Ovary (tissue), 3 donors: ENCODE measurements around the gene GPR89B.

Experiments
- EP300 ChIP-seq: sonication (generic); formaldehyde crosslinking; IDR thresholded peaks from one replicate; pipeline ENCODE4 v1.6.1; 2017; ENCODE audit warnings: antibody characterized with exemption
- POLR2A ChIP-seq: fragments of 450-650 bp; IDR thresholded peaks from one replicate; pipeline ENCODE4 v1.6.1; 2017; ENCODE audit warnings: antibody characterized with exemption, mild to moderate bottlenecking, moderate library complexity
- TF ChIP-seq, protein P1 (sequence below), 3 donors: fragments of 450-650 bp in 2 of 3; fragments of 200-600 bp in 1 of 3; IDR thresholded peaks; one replicate each; pipeline versions ENCODE4 v1.5.1 to v1.8.0; 2016 to 2022; ENCODE audit warnings: antibody characterized with exemption in 3 of 3, mild to moderate bottlenecking in 1 of 3
- donor health status: DM: no; HTN: no; CAD: no.

GRCh38 chr1:147902253-147902845, 25.9 kb upstream of the GPR89B start, which contains the start of gene GJA8:
- TF ChIP-seq, protein P1, sequence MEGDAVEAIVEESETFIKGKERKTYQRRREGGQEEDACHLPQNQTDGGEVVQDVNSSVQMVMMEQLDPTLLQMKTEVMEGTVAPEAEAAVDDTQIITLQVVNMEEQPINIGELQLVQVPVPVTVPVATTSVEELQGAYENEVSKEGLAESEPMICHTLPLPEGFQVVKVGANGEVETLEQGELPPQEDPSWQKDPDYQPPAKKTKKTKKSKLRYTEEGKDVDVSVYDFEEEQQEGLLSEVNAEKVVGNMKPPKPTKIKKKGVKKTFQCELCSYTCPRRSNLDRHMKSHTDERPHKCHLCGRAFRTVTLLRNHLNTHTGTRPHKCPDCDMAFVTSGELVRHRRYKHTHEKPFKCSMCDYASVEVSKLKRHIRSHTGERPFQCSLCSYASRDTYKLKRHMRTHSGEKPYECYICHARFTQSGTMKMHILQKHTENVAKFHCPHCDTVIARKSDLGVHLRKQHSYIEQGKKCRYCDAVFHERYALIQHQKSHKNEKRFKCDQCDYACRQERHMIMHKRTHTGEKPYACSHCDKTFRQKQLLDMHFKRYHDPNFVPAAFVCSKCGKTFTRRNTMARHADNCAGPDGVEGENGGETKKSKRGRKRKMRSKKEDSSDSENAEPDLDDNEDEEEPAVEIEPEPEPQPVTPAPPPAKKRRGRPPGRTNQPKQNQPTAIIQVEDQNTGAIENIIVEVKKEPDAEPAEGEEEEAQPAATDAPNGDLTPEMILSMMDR (IDR thresholded peaks at IDR 0.05) = no peak
- TF ChIP-seq POLR2A = no peak
- TF ChIP-seq EP300 = no peak
